B cell (primary cell): ENCODE data around the gene SHANK1.

Experiments
- EZH2 ChIP-seq: IDR thresholded peaks from 2 replicates; pipeline ENCODE4 v1.6.1; 2012; ENCODE audit warnings: borderline replicate concordance, low read depth, mild to moderate bottlenecking, moderate library complexity, low read length; ENCODE audit not compliant: insufficient read depth, poor library complexity, severe bottlenecking
- TF ChIP-seq, protein P1 (sequence below): fragments of 200-600 bp; IDR thresholded peaks from one replicate; pipeline ENCODE4 v1.8.0; 2022; ENCODE audit warnings: antibody characterized with exemption, mild to moderate bottlenecking

- TF ChIP-seq, protein P1, sequence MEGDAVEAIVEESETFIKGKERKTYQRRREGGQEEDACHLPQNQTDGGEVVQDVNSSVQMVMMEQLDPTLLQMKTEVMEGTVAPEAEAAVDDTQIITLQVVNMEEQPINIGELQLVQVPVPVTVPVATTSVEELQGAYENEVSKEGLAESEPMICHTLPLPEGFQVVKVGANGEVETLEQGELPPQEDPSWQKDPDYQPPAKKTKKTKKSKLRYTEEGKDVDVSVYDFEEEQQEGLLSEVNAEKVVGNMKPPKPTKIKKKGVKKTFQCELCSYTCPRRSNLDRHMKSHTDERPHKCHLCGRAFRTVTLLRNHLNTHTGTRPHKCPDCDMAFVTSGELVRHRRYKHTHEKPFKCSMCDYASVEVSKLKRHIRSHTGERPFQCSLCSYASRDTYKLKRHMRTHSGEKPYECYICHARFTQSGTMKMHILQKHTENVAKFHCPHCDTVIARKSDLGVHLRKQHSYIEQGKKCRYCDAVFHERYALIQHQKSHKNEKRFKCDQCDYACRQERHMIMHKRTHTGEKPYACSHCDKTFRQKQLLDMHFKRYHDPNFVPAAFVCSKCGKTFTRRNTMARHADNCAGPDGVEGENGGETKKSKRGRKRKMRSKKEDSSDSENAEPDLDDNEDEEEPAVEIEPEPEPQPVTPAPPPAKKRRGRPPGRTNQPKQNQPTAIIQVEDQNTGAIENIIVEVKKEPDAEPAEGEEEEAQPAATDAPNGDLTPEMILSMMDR, result no peak
- no peak for TF ChIP-seq EZH2
These were observed 16.7 kb upstream of the SHANK1 start for GRCh38 chr19:50736338-50736737.
